CD4-positive, alpha-beta T cell treated with Interleukin-4 for 4 hours (primary cell): Measurements from ENCODE around the gene SRP14.

Source experiments
- DNase-seq: peaks from one replicate; pipeline ENCODE4 v3.0.0-alpha.2; 2020

The SRP14 gene

GRCh38 chr15:40067921-40068624 lies 29.1 kb upstream of the SRP14 start:
- DNase-seq: no peak

- no peak for DNase-seq
Observed at GRCh38 chr15:40066589-40066988, 27.6 kb upstream of the SRP14 start.

DNA sequence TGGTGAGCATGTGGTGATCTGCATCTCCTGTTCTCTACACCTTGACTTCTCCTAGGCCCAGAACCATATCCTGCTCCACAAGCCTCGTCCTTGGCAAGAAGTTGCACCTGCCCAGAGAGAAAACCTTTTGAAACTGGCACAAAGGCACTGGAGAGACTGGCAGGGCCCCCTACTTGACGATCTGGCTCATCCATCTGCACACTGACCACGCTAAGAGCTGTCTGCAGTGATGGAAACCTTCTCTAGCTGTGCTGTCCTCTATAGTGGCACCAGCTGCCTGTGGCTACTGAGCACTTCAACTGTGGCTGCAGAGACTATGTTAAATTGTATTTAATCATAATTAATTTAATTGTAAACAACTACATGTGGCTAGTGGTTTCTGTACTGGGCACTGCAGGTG lies 26.2 kb upstream of the SRP14 start:
- no peak for DNase-seq

DNA sequence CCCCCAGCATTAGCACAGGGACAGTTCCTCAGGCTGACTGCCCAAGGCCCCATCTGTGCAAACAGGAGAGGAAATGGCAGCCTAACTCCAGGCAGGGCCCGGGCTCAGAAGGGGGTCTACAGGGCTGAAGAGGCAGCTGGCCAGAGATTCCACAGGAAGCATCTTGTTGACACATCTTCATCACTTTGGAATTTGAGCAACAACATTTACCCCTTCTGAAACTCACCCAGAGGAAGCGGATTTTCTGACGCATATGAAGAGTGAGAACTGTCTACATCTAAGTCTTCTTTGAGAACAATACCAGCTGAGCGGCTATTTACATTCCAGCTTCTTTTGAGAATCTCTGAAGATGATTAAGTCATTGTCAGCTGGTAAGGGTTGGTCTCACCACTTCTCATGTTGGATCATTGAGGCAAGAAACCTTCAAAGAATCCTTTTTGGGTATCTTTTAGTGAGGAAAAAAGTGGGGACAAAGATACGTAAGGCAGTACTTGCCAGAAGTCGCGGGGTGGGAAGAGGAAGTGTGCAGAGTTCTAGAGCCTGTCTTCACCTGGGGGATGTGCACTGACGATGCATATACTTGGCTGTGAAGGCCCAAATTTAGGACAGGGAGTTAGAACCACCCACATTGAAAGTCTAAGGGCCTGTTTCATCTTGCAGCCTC lies 25.4 kb upstream of the SRP14 start:
- DNase-seq: no peak

GRCh38 chr15:40063563-40064011 lies 24.6 kb upstream of the SRP14 start:
- no peak for DNase-seq

- DNase-seq: no peak
Observed at GRCh38 chr15:40062816-40063562, 24.0 kb upstream of the SRP14 start.

GRCh38 chr15:40061212-40061901 lies 22.4 kb upstream of the SRP14 start:
- DNase-seq: no peak

DNA sequence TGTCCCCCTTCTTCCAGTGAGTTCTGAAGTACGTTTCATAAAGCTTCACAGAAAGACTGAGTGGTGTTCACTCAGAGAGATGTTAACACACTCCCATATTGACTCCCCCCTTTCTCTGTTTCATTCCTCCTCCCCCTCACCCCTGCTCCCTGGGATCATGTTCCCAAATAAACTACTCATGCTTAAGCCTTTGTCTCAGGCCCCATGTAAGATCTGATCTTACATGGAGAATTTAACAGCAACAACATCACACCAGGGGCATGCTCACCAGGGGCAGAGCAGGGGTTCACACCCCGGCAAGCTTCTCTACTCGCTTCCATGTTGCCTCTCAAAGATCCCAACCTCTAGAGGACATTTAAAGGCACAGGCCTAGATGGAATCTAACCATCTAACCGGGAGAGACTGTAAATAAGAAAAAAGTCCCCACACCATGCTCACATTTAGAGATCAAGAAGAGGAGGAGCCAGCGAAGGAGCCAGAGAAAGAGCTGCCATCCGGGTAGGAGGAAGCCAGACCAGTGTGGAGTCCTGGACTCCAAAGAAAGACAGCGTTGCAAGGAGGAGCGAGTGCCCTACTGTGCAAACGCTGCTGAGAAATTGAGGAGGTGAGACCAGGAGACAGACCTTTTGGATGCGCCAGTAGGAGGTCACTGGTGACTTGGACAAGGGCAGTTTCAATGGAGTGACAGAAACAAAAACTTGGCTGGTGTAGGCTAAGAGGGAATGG lies 21.4 kb upstream of the SRP14 start:
- no peak for DNase-seq

GRCh38 chr15:40059821-40060220 lies 20.8 kb upstream of the SRP14 start:
- DNase-seq: no peak

DNA sequence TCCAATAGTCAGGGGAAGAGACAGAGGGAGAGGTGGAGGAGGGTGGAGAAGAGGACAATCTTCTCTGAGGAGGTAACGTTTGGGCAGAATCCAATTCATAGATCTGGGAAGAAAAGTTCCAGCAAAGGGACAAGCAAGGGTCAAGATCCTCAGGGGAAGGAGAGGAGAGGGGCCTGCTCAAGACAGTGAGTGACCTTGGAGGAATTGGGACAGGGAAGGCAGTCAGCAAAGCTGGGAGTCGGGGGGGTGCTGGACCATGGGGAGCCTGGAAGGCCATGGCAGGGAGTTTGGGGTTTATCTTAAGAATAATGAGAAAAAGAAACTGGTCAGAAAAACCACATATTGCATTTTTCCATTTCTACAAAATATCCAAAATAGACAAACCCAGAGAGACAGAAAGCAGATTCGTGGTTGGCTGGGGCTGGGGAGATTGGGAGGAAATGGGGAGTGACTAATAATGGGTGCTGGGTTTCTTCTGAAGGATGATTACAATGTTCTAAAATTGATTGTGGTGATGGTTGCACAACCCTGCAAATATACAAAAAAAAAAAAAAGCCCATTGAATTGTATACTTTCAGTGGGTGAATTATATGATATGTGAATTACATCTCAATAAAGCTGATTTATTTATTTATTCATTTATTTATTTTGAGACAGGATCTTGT lies 19.6 kb upstream of the SRP14 start:
- no peak for DNase-seq

GRCh38 chr15:40055576-40056293 lies 16.8 kb upstream of the SRP14 start:
- no peak for DNase-seq

GRCh38 chr15:40054855-40055575 lies 16.0 kb upstream of the SRP14 start:
- no peak for DNase-seq

DNA sequence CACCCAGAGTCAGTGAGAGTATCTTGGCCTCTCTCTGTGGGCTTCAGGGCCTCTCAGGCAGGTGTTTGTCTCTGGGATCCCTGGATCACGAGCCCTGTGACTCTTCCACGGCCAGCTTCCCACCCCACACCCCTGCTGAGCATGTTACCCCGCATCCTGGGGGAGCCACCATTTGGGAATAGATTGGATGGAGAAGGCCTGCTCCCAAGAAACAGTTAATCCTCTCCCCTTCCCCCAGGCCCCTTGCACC lies 15.5 kb upstream of the SRP14 start:
- no peak for DNase-seq

- DNase-seq: no peak
Observed at GRCh38 chr15:40053831-40054604, 15.0 kb upstream of the SRP14 start.

GRCh38 chr15:40053079-40053830 lies 14.3 kb upstream of the SRP14 start:
- no peak for DNase-seq

- no peak for DNase-seq
Observed at GRCh38 chr15:40052604-40053003, 13.6 kb upstream of the SRP14 start.

DNA sequence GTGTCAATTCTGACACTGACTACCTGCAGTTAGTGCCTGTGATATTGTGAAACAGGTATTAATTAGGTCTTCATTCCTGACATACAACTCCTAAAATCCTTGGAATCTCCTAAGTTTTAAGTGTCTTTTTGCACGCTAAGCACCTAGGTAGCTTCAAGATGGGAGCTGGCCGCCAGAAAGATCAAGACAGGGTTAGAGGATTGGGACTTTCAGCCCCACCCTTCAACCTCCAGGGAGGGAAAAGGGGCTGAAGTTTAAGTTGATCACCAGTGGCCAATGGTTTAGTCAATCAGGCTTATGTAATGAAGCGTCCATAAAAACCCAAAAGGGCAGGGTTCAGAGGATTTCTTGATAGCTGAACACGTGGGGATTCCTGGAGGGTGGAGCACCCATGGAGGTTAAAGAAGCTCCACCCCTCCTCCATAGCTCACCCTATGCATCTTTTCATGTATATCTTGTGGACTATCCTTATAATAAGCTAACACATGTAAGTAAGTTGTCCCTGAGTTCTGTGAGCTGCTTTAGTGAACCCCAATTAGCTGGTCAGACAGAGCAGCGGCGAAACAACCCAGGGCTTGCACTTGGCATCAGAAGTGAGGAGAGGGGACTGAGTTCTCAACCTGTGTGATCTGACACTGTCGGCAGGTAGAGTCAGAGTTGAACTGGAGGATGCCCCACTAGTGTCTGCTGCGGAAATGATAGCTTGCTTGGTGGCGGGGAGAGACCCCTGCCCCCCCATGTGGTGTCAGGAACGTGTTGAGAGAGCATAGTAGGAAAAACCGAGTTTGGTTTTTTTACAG lies 12.8 kb upstream of the SRP14 start:
- no peak for DNase-seq

DNA sequence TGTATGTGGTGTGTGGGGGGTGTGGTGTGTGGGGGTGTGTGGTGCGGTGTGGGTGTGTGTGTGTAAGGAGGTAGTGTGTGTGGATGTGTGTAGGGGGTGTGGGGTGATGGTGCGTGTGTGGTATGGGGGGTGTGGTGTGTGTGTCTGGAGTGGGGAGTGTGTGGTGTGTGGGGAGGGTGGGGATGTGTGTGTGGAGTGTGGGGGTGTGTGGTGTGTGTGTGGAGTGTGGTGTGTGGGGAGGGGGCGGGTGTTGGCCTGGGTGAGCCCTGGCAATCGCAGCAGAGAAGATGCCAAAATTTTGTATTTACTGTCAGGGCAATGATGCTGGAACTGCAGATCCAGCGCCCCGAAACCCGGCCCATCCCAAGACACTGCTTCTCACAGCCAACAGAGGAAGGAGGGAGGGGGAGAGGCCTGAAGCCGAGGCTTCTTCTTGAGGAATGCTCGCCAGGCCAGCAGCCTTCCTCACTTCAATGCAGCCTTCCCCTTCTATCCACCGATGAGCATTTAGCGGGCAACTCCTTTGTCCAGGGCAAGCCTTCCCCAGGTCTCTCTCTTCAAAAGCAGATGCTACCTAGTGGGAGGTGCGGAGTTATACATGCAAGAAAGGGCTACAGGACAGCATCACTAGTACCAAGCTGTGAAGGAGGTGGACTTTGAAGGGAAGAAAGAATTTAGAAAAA lies 11.9 kb upstream of the SRP14 start:
- DNase-seq: no peak
